ENCODE measurements around the gene MYO1A. TPM values are rescaled to one million over a fixed set of nuclear protein-coding genes. Genes with fewer than 3 reads are reported as not detected.

Gene MYO1A
- total and polyA plus RNA-seq, 2 of the 13 experiments (the other 11 are each of a cell fraction or from before 2014, with no cell fraction given), result 5.3 to 6.0 TPM

DNA sequence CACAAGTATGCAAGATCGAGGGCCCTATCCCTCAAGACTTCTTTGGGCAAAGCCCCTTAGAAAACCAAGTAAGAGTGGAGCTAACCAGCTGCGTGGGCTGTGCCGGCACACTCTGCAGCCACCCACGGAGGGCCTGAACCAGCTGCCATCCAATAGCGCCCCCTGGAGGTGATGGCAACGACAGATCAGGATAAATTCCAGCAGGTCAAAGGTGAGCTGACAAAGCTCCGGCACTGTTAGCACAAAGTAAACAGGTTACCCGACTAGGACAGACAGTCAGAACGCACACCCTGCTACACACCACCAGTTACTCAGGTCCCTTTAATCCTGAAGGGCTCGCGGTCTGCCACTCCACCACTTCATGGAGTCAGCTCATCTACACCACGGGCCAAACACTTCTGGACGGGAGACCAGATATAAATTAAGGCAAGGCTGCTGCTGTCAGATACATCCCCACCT, 48.5 kb downstream of the MYO1A start (continued):
- TF ChIP-seq, protein P1, sequence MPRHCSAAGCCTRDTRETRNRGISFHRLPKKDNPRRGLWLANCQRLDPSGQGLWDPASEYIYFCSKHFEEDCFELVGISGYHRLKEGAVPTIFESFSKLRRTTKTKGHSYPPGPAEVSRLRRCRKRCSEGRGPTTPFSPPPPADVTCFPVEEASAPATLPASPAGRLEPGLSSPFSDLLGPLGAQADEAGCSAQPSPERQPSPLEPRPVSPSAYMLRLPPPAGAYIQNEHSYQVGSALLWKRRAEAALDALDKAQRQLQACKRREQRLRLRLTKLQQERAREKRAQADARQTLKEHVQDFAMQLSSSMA (CRISPR knock-in tag; IDR thresholded peaks at IDR 0.05), result no peak
- TF ChIP-seq MIER2 (CRISPR knock-in tag; IDR thresholded peaks at IDR 0.05), result peak; percentile 44; the same call in 1 of the 2 replicates
- peak; percentile 79 for TF ChIP-seq ZMYM4 (CRISPR knock-in tag; IDR thresholded peaks at IDR 0.05)
- TF ChIP-seq, protein P2, sequence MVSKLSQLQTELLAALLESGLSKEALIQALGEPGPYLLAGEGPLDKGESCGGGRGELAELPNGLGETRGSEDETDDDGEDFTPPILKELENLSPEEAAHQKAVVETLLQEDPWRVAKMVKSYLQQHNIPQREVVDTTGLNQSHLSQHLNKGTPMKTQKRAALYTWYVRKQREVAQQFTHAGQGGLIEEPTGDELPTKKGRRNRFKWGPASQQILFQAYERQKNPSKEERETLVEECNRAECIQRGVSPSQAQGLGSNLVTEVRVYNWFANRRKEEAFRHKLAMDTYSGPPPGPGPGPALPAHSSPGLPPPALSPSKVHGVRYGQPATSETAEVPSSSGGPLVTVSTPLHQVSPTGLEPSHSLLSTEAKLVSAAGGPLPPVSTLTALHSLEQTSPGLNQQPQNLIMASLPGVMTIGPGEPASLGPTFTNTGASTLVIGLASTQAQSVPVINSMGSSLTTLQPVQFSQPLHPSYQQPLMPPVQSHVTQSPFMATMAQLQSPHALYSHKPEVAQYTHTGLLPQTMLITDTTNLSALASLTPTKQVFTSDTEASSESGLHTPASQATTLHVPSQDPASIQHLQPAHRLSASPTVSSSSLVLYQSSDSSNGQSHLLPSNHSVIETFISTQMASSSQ (IDR thresholded peaks at IDR 0.05; ENCODE audit: low read depth), result no peak
- TF ChIP-seq, protein P2 (CRISPR knock-in tag; IDR thresholded peaks at IDR 0.05; ENCODE audit: borderline replicate concordance), result no peak
- TF ChIP-seq MYNN (CRISPR knock-in tag; IDR thresholded peaks at IDR 0.05; ENCODE audit: low read depth), result no peak
- TF ChIP-seq ZNF431 (CRISPR knock-in tag; IDR thresholded peaks at IDR 0.05; ENCODE audit: borderline replicate concordance, low read depth), result no peak
- TF ChIP-seq ZKSCAN8 (CRISPR knock-in tag; IDR thresholded peaks at IDR 0.05; ENCODE audit: borderline replicate concordance), result no peak
- 0 out of 2 replicates have a peak, but pooled peaks have one; percentile 50 for TF ChIP-seq KAT7 (CRISPR knock-in tag; IDR thresholded peaks at IDR 0.05; ENCODE audit: borderline replicate concordance)
- TF ChIP-seq MXD4 (CRISPR knock-in tag; IDR thresholded peaks at IDR 0.05), result 0 out of 2 replicates have a peak, but pooled peaks have one; percentile 41
- peak; percentile 55 for TF ChIP-seq ZNF883 (CRISPR knock-in tag; IDR thresholded peaks at IDR 0.05; ENCODE audit: not compliant biosample characterization)
- no peak for TF ChIP-seq ZNF24 (IDR thresholded peaks at IDR 0.05)
- TF ChIP-seq, protein P3, sequence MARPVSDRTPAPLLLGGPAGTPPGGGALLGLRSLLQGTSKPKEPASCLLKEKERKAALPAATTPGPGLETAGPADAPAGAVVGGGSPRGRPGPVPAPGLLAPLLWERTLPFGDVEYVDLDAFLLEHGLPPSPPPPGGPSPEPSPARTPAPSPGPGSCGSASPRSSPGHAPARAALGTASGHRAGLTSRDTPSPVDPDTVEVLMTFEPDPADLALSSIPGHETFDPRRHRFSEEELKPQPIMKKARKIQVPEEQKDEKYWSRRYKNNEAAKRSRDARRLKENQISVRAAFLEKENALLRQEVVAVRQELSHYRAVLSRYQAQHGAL (CRISPR knock-in tag; IDR thresholded peaks at IDR 0.05; ENCODE audit: not compliant biosample characterization), result no peak
- TF ChIP-seq, protein P4, sequence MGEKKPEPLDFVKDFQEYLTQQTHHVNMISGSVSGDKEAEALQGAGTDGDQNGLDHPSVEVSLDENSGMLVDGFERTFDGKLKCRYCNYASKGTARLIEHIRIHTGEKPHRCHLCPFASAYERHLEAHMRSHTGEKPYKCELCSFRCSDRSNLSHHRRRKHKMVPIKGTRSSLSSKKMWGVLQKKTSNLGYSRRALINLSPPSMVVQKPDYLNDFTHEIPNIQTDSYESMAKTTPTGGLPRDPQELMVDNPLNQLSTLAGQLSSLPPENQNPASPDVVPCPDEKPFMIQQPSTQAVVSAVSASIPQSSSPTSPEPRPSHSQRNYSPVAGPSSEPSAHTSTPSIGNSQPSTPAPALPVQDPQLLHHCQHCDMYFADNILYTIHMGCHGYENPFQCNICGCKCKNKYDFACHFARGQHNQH (CRISPR knock-in tag; IDR thresholded peaks at IDR 0.05), result peak; percentile 94; the same call in 1 of the 2 replicates
- TF ChIP-seq, protein P5, sequence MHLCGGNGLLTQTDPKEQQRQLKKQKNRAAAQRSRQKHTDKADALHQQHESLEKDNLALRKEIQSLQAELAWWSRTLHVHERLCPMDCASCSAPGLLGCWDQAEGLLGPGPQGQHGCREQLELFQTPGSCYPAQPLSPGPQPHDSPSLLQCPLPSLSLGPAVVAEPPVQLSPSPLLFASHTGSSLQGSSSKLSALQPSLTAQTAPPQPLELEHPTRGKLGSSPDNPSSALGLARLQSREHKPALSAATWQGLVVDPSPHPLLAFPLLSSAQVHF (CRISPR knock-in tag; IDR thresholded peaks at IDR 0.05), result no peak
- TF ChIP-seq PAWR (CRISPR knock-in tag; IDR thresholded peaks at IDR 0.05; ENCODE audit: borderline replicate concordance), result no peak
- TF ChIP-seq PPARG (CRISPR knock-in tag; conservative IDR thresholded peaks at IDR 0.05), result peak; percentile 98
- TF ChIP-seq ATF7 (IDR thresholded peaks at IDR 0.05), result no peak
- no peak for TF ChIP-seq ATF7 (CRISPR knock-in tag; IDR thresholded peaks at IDR 0.05)
- 0 out of 2 replicates have a peak, but pooled peaks have one; percentile 27 for TF ChIP-seq CBFB (CRISPR knock-in tag; IDR thresholded peaks at IDR 0.05)
- peak; percentile 86 for TF ChIP-seq ZMYM3 (CRISPR knock-in tag; IDR thresholded peaks at IDR 0.05)
- TF ChIP-seq, protein P6, sequence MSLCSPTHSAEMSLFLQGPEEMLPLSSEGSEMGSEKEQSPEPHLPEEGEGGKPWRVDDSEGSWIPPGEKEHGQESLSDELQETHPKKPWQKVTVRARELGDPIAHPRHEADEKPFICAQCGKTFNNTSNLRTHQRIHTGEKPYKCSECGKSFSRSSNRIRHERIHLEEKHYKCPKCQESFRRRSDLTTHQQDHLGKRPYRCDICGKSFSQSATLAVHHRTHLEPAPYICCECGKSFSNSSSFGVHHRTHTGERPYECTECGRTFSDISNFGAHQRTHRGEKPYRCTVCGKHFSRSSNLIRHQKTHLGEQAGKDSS (CRISPR knock-in tag; IDR thresholded peaks at IDR 0.05; ENCODE audit: borderline replicate concordance, low read depth), result no peak
- no peak for TF ChIP-seq FLYWCH1 (CRISPR knock-in tag; IDR thresholded peaks at IDR 0.05)

Measured in HepG2 (cell line).